ENCODE results near the gene KCNB1. TPM values are rescaled to one million over a fixed set of nuclear protein-coding genes. Genes with fewer than 3 reads are reported as not detected.

KCNB1 gene
- total RNA-seq, 1 donor from 2014 or later = 2.0 TPM

- intact Hi-C loops (cut with DNase I) = no loop called here
- no peaks in the 10 kb centered on the region for H3K9me3 ChIP-seq
- TF ChIP-seq POLR2A (IDR thresholded peaks at IDR 0.05) (no peak), POLR2AphosphoS5 (IDR thresholded peaks at IDR 0.05; ENCODE audit: insufficient read depth in 1 of 2, low read depth in 1 of 2) (no peak), CTCF (IDR thresholded peaks at IDR 0.05) (no peak)
- H3K27ac ChIP-seq = no peak overlapping the region
- no peaks in the 10 kb centered on the region for H3K27me3 ChIP-seq
- peaks cover 33% of the 10 kb centered on the region for H3K4me1 ChIP-seq
- no peaks in the 10 kb centered on the region for H3K36me3 ChIP-seq
- no peak overlapping the region for H3K4me3 ChIP-seq
- no peak for DNase-seq (ENCODE audit: extremely low spot score in 2 of 2)
Observed at GRCh38 chr20:49397525-49397924, 84.9 kb downstream of the KCNB1 start.

- peak overlapping the region; percentile 31 for H3K27ac ChIP-seq
- no peak overlapping the region for H3K4me3 ChIP-seq
- H3K4me1 ChIP-seq = peaks cover 33% of the 10 kb centered on the region
- no peaks in the 10 kb centered on the region for H3K27me3 ChIP-seq
- H3K9me3 ChIP-seq = no peaks in the 10 kb centered on the region
- TF ChIP-seq CTCF (IDR thresholded peaks at IDR 0.05) (no peak), POLR2A (IDR thresholded peaks at IDR 0.05) (no peak), POLR2AphosphoS5 (IDR thresholded peaks at IDR 0.05; ENCODE audit: insufficient read depth in 1 of 2, low read depth in 1 of 2) (no peak)
- intact Hi-C loops (cut with DNase I) = no loop called here
- no peaks in the 10 kb centered on the region for H3K36me3 ChIP-seq
- no peak for DNase-seq (ENCODE audit: extremely low spot score in 2 of 2)
Observed at GRCh38 chr20:49396230-49396629, 86.2 kb downstream of the KCNB1 start.

- Histone ChIP-seq H3K9me3 (no peaks in the 10 kb centered on the region), H3K36me3 (no peaks in the 10 kb centered on the region), H3K4me1 (peaks cover 29% of the 10 kb centered on the region), H3K4me3 (no peak overlapping the region), H3K27me3 (no peaks in the 10 kb centered on the region), H3K27ac (peak overlapping the region; percentile 31)
- intact Hi-C loops (cut with DNase I) = no loop called here
- TF ChIP-seq POLR2AphosphoS5 (IDR thresholded peaks at IDR 0.05; ENCODE audit: insufficient read depth in 1 of 2, low read depth in 1 of 2) = no peak
- no peak for DNase-seq (ENCODE audit: extremely low spot score in 2 of 2)
Observed at GRCh38 chr20:49395659-49396058, 86.8 kb downstream of the KCNB1 start.

GRCh38 chr20:49395183-49395582 is 87.3 kb downstream of the KCNB1 start:
- no peak for DNase-seq (ENCODE audit: extremely low spot score in 2 of 2)
- no peaks in the 10 kb centered on the region for H3K9me3 ChIP-seq
- TF ChIP-seq POLR2AphosphoS5 (IDR thresholded peaks at IDR 0.05; ENCODE audit: insufficient read depth in 1 of 2, low read depth in 1 of 2) (peak; percentile 48 to 73), POLR2A (IDR thresholded peaks at IDR 0.05) (no peak)
- intact Hi-C loops (cut with DNase I) = no loop called here
- H3K4me3 ChIP-seq = no peak overlapping the region
- H3K27me3 ChIP-seq = no peaks in the 10 kb centered on the region
- peak overlapping the region; percentile 31 for H3K27ac ChIP-seq
- no peaks in the 10 kb centered on the region for H3K36me3 ChIP-seq
- peaks cover 24% of the 10 kb centered on the region for H3K4me1 ChIP-seq

DNA sequence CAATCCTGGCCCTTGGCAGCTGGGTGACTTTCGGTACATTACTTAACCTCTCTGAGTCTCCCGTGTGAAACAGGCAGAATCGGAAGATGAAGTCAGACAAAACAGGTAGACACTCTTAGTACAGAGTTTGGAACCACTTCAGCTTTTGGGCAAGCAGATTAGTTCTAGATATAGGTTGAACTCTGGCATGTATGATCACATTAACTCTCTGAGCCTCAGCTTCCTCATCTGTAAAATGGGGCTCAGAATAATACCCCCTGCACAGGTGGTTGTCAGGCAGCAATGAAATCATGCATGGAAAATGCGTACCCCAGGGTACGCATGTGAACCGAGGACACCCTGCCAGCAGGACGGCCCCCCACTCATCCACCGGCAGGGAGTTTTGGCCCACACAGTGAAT is 87.7 kb downstream of the KCNB1 start:
- DNase-seq (ENCODE audit: extremely low spot score in 2 of 2) = no peak
- no peaks in the 10 kb centered on the region for H3K36me3 ChIP-seq
- no peak overlapping the region for H3K4me3 ChIP-seq
- no peaks in the 10 kb centered on the region for H3K27me3 ChIP-seq
- peaks cover 20% of the 10 kb centered on the region for H3K4me1 ChIP-seq
- H3K9me3 ChIP-seq = no peaks in the 10 kb centered on the region
- no peak for TF ChIP-seq CTCF (IDR thresholded peaks at IDR 0.05)
- no peak for TF ChIP-seq POLR2AphosphoS5 (IDR thresholded peaks at IDR 0.05; ENCODE audit: insufficient read depth in 1 of 2, low read depth in 1 of 2)
- TF ChIP-seq POLR2A (IDR thresholded peaks at IDR 0.05) = no peak
- intact Hi-C loops (cut with DNase I) = no loop called here
- H3K27ac ChIP-seq = peak overlapping the region; percentile 30

DNA sequence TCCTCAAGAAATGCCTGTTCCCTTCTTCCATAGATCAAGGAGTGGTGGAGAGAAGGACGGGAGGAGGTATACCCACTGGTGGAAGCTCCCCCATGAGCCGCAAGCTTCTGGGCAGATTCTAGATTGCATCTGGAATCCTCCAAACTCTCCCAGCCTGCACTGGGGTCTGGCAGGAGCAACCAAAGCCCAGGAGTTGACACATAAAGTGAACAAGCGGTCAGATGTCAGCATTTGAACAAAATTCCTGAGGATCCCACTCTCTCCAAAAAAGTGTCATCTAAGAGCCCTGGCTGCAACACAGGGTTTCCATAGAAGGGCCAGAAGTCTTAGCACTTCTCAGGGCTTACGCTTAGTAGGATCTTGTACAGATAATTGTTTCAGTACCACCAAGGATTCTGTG is 88.2 kb downstream of the KCNB1 start:
- Histone ChIP-seq H3K4me3 (no peak overlapping the region), H3K27ac (peak overlapping the region; percentile 30), H3K9me3 (no peaks in the 10 kb centered on the region), H3K27me3 (no peaks in the 10 kb centered on the region), H3K4me1 (peaks cover 15% of the 10 kb centered on the region), H3K36me3 (no peaks in the 10 kb centered on the region)
- intact Hi-C loops (cut with DNase I) = no loop called here
- DNase-seq (ENCODE audit: extremely low spot score in 2 of 2) = no peak
- peak in 1 of 2 donors; percentile 29 for TF ChIP-seq POLR2AphosphoS5 (IDR thresholded peaks at IDR 0.05; ENCODE audit: insufficient read depth in 1 of 2, low read depth in 1 of 2)
- no peak for TF ChIP-seq CTCF (IDR thresholded peaks at IDR 0.05)
